GM18858 (cell line): ENCODE measurements around the gene LUC7L3.
A peak's percentile ranks its signal among the peaks of the same experiment; 100 is the strongest.

Source experiments
- ATAC-seq: cut with Tn5 transposase; IDR thresholded peaks from one replicate; pipeline ENCODE4 v1.9.1; 2021; ENCODE audit not compliant: unreplicated experiment

LUC7L3 gene

GRCh38 chr17:50749245-50749644, 29.8 kb downstream of the LUC7L3 start:
- no peak for ATAC-seq

- no peak for ATAC-seq
These were observed 35.1 kb downstream of the LUC7L3 start for GRCh38 chr17:50754521-50754920.

GRCh38 chr17:50758524-50758923, 39.1 kb downstream of the LUC7L3 start:
- ATAC-seq = no peak

DNA sequence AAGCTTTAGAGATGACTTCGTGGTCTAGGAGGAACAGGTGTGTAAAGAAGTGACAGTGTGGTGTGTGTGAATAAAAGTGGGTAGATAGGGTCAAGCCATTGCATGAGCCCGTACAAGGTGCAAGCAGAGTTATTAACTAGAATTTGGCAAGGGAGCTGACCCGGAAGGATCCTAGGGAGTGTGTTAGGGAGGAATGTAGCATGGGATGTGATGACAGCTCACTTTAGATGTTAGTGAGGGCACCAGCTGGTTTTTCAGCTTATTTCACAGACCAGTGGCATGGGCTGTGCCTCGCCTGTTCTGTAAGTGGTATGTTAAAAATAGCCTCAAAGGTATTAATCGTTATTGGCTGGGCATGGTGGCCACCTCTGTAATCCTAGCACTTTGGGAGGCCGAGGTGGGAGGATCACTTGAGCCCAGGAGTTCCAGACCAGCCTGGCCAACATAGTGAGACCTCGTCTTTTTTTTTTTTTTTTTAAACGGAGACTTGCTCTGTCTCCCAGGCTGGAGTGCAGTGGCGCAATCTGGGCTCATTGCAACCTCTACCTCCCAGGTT, 39.7 kb downstream of the LUC7L3 start:
- ATAC-seq = no peak

- no peak for ATAC-seq
These were observed 42.8 kb downstream of the LUC7L3 start for GRCh38 chr17:50762177-50762576.

GRCh38 chr17:50763716-50764475, 44.5 kb downstream of the LUC7L3 start:
- ATAC-seq = no peak

GRCh38 chr17:50764734-50765149, 45.3 kb downstream of the LUC7L3 start:
- ATAC-seq = no peak

DNA sequence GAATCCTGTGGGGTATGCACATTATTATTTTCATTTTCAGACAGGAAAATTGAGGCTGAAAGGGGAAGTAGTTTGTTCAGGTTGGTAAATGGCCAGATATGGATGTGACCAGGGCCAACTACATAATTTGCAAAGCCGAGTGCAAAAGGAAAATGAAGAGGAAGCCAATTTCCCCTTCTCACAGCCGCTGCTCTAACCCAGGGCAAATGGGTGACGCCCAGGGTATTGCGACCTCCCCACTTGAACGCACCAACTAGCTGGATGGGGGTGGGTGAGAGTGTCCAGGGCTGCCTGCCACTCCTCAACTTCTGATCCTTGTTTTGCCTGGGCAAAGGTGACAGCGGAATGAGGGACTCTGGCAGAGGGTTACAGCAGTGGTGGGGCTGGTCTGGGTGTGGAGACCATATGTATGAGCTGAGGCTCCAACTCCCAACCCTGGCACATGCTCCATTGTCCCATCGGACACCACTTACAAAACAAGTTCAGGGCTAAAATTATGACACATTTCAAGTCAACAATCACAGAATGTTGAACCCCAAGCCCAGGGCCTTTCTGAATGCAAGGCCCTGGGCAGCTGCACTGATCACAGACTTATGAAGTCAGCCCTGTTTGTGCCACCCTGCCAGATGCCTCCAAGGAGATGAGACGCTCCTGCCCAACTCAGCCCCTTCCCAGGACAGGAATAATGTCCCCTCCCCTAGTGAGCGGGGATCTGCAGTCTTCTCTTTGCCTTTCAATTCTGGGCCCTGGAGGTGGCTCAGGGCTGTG, 46.2 kb downstream of the LUC7L3 start:
- ATAC-seq = peak; percentile 51

DNA sequence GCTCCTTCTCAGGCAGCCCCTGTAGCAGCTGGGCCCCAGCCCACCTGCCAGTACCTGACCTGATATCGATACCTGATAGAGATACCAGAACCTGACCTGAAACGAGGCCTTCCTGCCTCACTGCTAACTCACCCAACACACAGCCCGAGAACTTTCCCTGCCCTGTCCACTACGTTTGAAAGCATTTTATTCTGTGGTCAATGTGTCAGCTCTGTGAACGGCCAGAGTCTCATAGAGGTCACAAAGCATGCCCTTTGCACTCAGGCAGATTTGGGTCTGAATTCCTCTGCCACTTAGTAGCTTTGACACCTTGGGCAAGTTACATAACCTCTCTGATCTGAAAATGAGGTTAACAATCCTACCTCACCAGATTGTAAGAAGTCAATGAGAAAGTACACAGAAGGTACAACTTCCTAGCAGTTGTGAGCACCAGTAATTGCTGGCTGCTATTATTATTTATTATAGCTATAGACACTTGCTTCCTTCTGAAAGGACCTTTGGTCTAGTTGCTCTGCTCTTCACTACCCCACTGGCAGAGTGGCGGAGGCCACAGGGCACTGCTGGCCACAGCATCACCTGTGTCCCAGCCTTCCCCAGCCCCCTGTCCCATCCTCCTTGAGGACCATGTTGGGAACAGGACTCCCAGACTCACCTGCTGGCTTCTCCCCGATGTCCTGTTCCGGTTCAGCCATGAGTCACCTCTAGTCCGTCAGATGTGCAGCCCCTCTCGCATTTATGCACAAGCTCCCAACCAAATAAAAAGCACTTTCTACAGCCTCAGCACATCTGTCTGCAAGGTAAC, 47.0 kb downstream of the LUC7L3 start:
- no peak for ATAC-seq

DNA sequence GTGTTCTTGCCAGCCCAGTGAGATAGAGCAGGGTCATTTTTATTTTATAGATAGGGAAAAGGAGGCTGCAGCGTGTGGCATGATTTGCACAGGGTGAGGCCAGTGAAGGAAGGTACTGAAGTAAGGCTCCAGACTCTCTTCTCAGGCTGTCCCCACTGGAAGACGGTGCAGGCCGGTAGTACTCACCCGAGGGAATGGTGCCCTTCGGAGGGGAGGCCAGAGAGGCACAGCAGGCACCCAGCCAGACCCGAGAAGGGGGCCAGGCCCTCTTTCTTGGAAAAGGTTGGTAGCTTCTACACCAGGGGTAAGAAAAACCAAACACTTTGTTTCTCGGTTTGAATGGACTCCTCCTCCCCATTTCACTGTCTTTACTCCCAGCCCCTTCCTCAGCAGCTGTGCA, 47.6 kb downstream of the LUC7L3 start:
- no peak for ATAC-seq

- no peak for ATAC-seq
These were observed 48.0 kb downstream of the LUC7L3 start, which contains the start of gene ANKRD40CL for GRCh38 chr17:50767446-50767845. Gene ANKRD40CL, minus strand, starts transcription at chr17:50767518. Its CDS starts 605 bp downstream, at chr17:50766913.

DNA sequence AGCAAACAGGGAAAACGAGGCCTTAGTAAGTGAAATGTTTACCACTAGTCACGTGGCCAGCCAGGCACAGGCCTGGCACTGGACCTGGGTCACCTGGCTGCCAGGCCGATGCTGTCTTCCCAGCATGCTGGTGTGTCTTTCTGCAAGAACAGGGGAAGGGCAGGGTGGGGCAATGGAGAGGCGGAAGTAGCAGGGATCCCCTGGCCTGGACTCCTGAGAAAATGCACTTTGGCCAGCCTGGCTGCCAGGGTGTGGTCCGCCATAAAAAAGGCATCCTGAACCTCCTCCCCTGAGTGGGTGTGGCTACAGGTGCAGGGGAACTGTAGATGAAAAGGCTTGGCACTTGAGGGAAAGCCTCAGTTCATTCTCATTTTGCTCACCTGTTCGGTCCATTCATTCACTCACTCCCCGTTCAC, 49.0 kb downstream of the LUC7L3 start:
- no peak for ATAC-seq

GRCh38 chr17:50769884-50770283, 50.5 kb downstream of the LUC7L3 start:
- no peak for ATAC-seq

- ATAC-seq = no peak
These were observed 50.9 kb downstream of the LUC7L3 start for GRCh38 chr17:50770346-50770745.

- no peak for ATAC-seq
These were observed 52.8 kb downstream of the LUC7L3 start for GRCh38 chr17:50771991-50772785.

DNA sequence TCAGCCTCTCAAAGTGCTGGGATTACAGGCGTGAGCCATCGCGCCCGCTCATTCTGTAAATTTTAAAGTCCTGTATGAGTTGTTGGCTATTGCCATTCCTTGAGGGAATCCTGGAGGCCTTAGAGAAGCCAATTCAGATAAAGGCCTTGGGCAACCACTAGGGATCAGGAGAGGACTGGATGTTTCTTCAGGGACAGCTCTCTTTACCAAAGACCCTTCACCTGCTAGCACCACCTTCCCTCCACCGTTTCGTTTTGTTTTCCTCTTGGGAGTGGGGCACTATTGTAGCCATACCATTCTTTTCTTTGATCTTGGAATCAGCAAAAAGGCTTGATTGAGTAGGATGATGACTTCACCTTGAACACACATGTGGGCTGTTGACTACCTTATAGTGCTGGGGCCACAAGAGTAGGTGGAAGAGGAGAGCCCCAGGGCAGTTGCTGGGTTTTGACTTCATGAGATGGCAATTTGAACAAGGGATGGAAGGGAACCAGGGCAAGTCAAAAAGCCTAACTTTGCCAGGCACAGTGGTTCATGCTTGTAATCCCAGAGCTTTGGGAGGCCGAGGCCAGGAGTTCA, 54.9 kb downstream of the LUC7L3 start:
- no peak for ATAC-seq

GRCh38 chr17:50775926-50776325, 56.5 kb downstream of the LUC7L3 start:
- no peak for ATAC-seq

DNA sequence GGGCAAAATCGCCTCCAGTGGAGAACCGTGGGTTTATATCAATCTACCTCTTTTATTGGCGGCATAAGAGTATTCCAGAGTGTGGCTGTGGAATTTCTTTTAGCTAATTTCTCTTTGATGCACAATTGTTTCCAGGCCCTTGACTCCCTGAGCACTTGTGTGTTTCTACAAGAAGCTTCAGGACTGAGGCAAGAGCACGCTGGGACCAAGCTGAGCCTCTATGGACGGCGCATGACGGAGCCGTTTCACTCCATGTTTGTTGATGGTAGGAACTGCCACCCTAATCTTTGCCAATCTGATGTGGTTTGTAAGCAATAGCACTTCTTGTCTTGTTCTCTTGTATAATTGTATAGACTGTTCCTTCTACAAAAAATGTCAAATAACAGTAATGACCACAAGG, 59.1 kb downstream of the LUC7L3 start:
- ATAC-seq = no peak

DNA sequence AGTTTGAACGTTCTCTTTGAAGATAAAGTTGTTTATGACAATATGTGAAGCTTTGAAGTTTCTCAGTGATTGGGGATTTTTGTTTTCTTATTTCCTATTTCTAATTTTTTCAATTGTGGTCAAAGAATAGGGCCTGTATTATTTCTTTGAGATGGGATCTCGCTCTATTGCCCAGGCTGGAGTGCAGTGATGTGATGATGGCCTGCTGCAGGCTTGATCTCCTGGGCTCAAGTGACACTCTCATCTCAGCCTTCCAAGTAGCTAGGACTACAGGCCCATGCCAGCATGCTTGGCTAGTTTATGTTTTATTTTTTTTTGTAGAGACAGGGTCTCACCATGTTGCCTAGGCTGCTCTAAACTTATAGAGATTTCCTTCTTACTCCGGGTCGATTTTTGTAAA, 59.6 kb downstream of the LUC7L3 start:
- ATAC-seq = no peak

- no peak for ATAC-seq
These were observed 60.4 kb downstream of the LUC7L3 start for GRCh38 chr17:50779747-50780353.
